Glutamatergic neuron (in vitro differentiated cells): ENCODE results near the gene NARF. TPM values are rescaled to one million over a fixed set of nuclear protein-coding genes. Genes with fewer than 3 reads are reported as not detected.

Experiments used
- DNase-seq: peaks from one replicate; pipeline ENCODE4 v3.0.0; 2022
- H3K27ac Mint-ChIP-seq: one replicate; pipeline ENCODE4 v1.8.0; 2020; ENCODE audit warnings: mild to moderate bottlenecking, mixed read lengths, inconsistent platforms; ENCODE audit not compliant: unreplicated experiment
- H3K27me3 Mint-ChIP-seq: one replicate; pipeline ENCODE4 v1.8.0; 2020; ENCODE audit warnings: mild to moderate bottlenecking, moderate library complexity, mixed read lengths, inconsistent platforms; ENCODE audit not compliant: unreplicated experiment
- H3K36me3 Mint-ChIP-seq: one replicate; pipeline ENCODE4 v1.8.0; 2020; ENCODE audit warnings: mild to moderate bottlenecking, mixed read lengths, inconsistent platforms; ENCODE audit not compliant: unreplicated experiment
- H3K4me1 Mint-ChIP-seq: one replicate; pipeline ENCODE4 v1.8.0; 2020; ENCODE audit warnings: mild to moderate bottlenecking, low read depth, mixed read lengths, inconsistent platforms; ENCODE audit not compliant: unreplicated experiment
- H3K4me3 Mint-ChIP-seq: one replicate; pipeline ENCODE4 v1.8.0; 2020; ENCODE audit warnings: mild to moderate bottlenecking, mixed read lengths, inconsistent platforms; ENCODE audit not compliant: unreplicated experiment
- H3K9me3 Mint-ChIP-seq: one replicate; pipeline ENCODE4 v1.8.0; 2020; ENCODE audit warnings: mild to moderate bottlenecking, moderate library complexity, mixed read lengths, inconsistent platforms; ENCODE audit not compliant: unreplicated experiment
- CTCF ChIP-seq: fragments of 200-600 bp; sonication (generic); IDR thresholded peaks from one replicate; pipeline ENCODE4 v1.5.0; 2021; ENCODE audit not compliant: partially characterized antibody, unreplicated experiment
- total RNA-seq: library from RNA; stranded (reverse); fragmentation: NEBNext Ultra II Directional; extraction: Animal tissue kit (Norgen Biotek cat#: 25700); gene quantifications from one replicate; pipeline ENCODE4 v1.2.1, GENCODE V29; 2021; ENCODE audit not compliant: unreplicated experiment

Gene NARF
- total RNA-seq, 1 donor from 2014 or later = 177 TPM

DNA sequence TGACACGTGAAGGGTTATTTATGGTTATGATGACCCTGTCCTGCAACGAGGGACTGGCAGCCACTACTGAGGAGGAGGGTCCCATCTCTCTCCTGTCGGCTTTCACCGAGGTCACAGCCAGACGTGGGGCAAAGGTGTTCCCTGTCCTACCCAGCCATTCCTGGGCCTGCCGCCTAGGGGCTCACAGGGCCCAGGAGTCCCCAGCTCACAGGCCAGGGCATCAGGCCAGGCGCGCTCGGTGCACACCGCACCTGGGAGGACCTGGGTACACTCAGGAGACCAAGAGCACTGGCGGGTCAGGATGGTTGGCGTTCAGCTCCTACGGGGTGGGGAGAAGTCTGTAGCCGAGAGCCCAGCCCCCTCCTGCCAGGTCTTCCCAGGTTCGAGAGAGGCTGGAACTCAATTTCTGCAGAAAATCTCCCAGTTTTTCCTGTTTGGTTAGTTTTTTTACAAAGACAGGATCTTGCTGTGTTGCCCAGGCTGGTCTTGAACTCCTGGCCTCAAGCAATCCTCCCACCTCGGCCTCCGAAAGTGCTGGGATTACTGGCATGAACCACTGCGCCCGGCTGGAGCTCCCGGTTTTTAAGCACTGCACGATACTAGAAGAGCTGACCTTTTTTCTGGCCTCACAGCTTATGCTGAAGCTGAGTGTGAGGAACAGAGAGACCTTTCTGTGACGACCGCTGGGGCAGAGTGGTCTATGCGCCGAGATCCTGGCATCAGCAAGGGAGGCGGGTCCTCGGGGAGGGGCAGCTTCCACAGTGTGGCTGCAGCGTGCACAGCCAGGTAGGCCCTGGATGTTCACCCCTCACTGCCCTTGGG, 15.7 kb upstream of the NARF start:
- DNase-seq = no peak
- Mint-ChIP-seq H3K4me1 (peaks cover 7% of the 10 kb centered on the region), H3K27ac (no peak overlapping the region), H3K27me3 (peaks cover 5% of the 10 kb centered on the region), H3K36me3 (no peaks in the 10 kb centered on the region), H3K9me3 (peaks cover 4% of the 10 kb centered on the region), H3K4me3 (no peak overlapping the region)
- TF ChIP-seq CTCF = no peak

DNA sequence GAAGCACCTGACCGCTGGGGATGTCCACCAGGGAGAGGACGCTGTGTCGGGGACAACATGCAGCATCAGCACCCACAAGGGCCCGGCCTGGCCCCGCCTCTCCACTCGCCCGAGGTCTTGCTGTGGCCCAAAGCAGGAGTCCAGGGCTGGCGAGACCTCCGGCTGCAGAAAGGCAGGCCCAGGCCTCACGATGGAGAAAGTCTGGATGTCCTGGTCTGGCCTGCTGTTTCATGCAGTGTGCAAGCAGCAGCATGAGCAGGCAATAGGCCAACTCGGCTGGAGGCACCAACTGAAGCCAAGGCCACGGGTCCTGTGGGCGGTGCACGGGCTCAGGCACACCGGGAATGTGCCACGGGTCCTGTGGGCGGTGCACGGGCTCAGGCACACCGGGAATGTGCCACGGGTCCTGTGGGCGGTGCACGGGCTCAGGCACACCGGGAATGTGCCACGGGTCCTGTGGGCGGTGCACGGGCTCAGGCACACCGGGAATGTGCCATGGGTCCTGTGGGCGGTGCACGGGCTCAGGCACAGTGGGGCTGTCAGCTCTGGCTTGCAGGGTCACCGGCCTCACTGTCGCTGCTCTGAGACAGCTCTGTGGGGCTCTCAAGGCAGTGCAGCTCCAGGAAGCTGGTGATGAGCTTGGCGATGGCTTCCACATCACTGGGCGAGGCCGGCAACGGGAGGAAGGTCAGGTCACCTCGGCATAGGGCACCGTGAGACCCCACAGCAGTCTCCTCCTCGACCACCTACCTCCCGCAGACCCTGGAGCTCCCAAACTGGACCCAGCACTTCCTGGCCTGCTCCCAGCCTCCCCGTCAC, 14.9 kb upstream of the NARF start:
- H3K36me3 Mint-ChIP-seq = no peaks in the 10 kb centered on the region
- no peak overlapping the region for H3K27ac Mint-ChIP-seq
- H3K4me1 Mint-ChIP-seq = peaks cover 7% of the 10 kb centered on the region
- H3K27me3 Mint-ChIP-seq = peaks cover 5% of the 10 kb centered on the region
- no peak for DNase-seq
- H3K9me3 Mint-ChIP-seq = peaks cover 3% of the 10 kb centered on the region
- TF ChIP-seq CTCF = no peak
- H3K4me3 Mint-ChIP-seq = no peak overlapping the region

DNA sequence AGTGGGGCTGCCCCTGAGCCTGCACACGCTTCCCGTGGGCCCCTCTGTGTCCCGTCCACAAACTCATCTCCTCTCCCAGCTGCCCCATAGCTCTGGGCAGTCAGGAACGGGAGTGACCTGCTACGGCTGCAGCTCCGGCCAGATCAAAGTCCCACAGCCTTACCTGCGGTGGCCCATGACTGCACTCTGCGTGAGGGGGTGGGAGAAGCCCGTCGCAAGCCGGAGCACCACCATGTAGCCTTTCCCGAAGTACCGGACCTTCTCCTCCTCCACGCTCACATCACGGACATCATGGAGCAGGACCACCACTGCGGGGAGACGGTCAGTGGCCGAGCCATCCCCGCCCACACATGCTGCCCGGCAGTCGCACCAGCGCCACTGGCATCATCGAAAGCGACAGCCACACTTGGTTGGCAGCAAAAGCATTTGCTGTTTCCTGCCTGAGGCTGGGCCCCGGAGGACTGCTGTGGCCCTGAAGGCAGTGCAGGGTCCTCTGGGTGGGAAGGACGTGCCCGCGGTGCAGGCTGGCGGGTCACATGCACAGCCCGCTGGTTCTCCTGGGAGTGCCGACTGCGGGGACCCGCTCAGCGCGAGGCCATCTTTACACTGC, 14.2 kb upstream of the NARF start:
- H3K4me1 Mint-ChIP-seq = peaks cover 7% of the 10 kb centered on the region
- DNase-seq = no peak
- no peak overlapping the region for H3K4me3 Mint-ChIP-seq
- H3K36me3 Mint-ChIP-seq = no peaks in the 10 kb centered on the region
- H3K9me3 Mint-ChIP-seq = peaks cover 3% of the 10 kb centered on the region
- no peak overlapping the region for H3K27ac Mint-ChIP-seq
- peaks cover 5% of the 10 kb centered on the region for H3K27me3 Mint-ChIP-seq
- TF ChIP-seq CTCF = no peak

DNA sequence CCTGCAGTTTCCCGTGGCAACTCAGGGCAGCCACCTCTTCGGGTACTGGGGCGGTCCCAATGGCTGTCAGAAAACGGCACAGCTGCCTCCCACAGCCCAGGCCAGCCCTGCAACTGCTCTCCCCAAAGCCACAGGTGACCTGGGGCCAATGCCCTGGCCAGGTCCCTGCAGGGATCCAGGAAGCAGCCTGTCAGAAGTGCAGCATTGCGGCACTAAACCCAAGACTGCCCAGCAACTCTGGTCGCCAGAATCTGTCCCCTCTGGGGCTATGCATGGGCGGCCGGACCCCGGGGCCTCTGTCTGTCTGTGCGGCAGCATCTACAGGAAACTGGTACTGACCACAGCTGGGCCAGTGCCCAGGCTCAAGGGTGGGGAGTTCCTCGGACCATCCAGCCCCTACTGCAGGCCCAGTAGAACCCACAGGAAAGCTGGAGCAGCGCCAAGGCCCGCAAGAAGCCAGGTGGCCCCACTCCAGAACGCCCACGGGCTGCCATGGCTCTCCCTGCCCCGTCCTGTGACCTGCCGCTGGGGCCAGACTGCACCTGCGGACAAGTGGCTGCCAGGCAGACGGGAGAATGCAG, 13.5 kb upstream of the NARF start:
- Mint-ChIP-seq H3K36me3 (no peaks in the 10 kb centered on the region), H3K4me3 (no peak overlapping the region), H3K9me3 (peaks cover 6% of the 10 kb centered on the region), H3K27me3 (peaks cover 8% of the 10 kb centered on the region), H3K4me1 (peaks cover 11% of the 10 kb centered on the region), H3K27ac (no peak overlapping the region)
- no peak for DNase-seq
- no peak for TF ChIP-seq CTCF
